ENCODE measurements around the gene CARD9. TPM values are rescaled to one million over a fixed set of nuclear protein-coding genes. Genes with fewer than 3 reads are reported as not detected.
A peak's percentile ranks its signal among the peaks of the same experiment; 100 is the strongest.
"Not testable (repeated sequence)": the region's sequence is repeated elsewhere in the genome, so short reads cannot be mapped to it uniquely, and the experiment has no call there.

The CARD9 gene
- total and polyA plus RNA-seq, 2 of the 8 experiments (the other 6 are each of a cell fraction or from before 2014, with no cell fraction given), result 0.15 to 1.1 TPM

GRCh38 chr9:136319244-136319643 lies 54.2 kb downstream of the CARD9 start:
- H3K4me3 ChIP-seq (ENCODE audit: extremely low read depth in 1 of 4, insufficient read depth in 2 of 4, low read depth in 3 of 4, low read length in 4 of 4); H3K36me3 ChIP-seq (ENCODE audit: control insufficient read depth in 2 of 4, insufficient read depth in 4 of 4, low read length in 3 of 4); FAIRE-seq; H2BK120ac ChIP-seq (replicated peaks; ENCODE audit: low read depth, low read length); H3K14ac ChIP-seq (ENCODE audit: insufficient read length); H3K4ac ChIP-seq (replicated peaks; ENCODE audit: insufficient read length, low read depth, low read length); H2BK12ac ChIP-seq (ENCODE audit: low read depth, low read length); DNase-seq (ENCODE audit: low read depth in 1 of 2, low spot score in 2 of 2); H3K79me2 ChIP-seq (ENCODE audit: control insufficient read depth in 1 of 2, insufficient read depth in 2 of 2, low read length in 2 of 2); H2AK5ac ChIP-seq (ENCODE audit: low read depth, low read length); H2BK20ac ChIP-seq (ENCODE audit: low read length); H3K27ac ChIP-seq (ENCODE audit: low read depth, low read length); H3K9ac ChIP-seq (replicated peaks in 1 of 4; ENCODE audit: extremely low read depth in 1 of 4, low read depth in 3 of 4, low read length in 3 of 4); H4K20me1 ChIP-seq (replicated peaks in 1 of 2; ENCODE audit: control insufficient read depth in 1 of 2, insufficient read depth in 2 of 2, low read length in 2 of 2); H4K91ac ChIP-seq (replicated peaks; ENCODE audit: insufficient read length, low read length); H2BK15ac ChIP-seq (ENCODE audit: low read length); H4K5ac ChIP-seq (ENCODE audit: insufficient read length, low read depth, low read length); H3K23ac ChIP-seq (ENCODE audit: insufficient read length); H3K56ac ChIP-seq (replicated peaks; ENCODE audit: insufficient read length, low read depth, low read length); H2BK5ac ChIP-seq (ENCODE audit: low read depth, low read length); H3K79me1 ChIP-seq (ENCODE audit: low read depth, low read length); POLR2A ChIA-PET (ENCODE audit: partially characterized antibody); H2AFZ ChIP-seq (ENCODE audit: low read length); H3K23me2 ChIP-seq (ENCODE audit: low read depth, low read length); H3K27me3 ChIP-seq (replicated peaks in 1 of 4; ENCODE audit: control insufficient read depth in 3 of 4, extremely low read depth in 1 of 4, insufficient read depth in 3 of 4, low read length in 3 of 4); H3K18ac ChIP-seq (ENCODE audit: extremely low read depth, low read length); H3K4me1 ChIP-seq (replicated peaks in 1 of 4; ENCODE audit: control insufficient read depth in 3 of 4, insufficient read depth in 4 of 4, low read length in 3 of 4); H3K4me2 ChIP-seq (ENCODE audit: insufficient read depth in 1 of 2, low read depth in 2 of 2, low read length in 2 of 2): not testable (repeated sequence)
- CTCF ChIA-PET (ENCODE audit: partially characterized antibody), result interaction anchor here (1.5 kb wide), 2 partner anchors 14 to 23 kb away, joined by 3 to 4 read pairs; no protein-coding TSS in a partner anchor
- WGBS, 2 experiments (ENCODE audit: extremely low coverage in 1 of 2, insufficient coverage in 1 of 2, insufficient read length in 1 of 2, insufficient replicate concordance in 2 of 2, low coverage in 1 of 2, low lambda C conversion rate in 2 of 2, missing lambda C conversion rate in 1 of 2), result 89% methylated on average over 12 of the region's 14 CpGs; no CpG with 5 or more reads in 1 of the 2 experiments
- peak overlapping the region; percentile 18; the same call in 1 of the 2 replicates for H4K8ac ChIP-seq (ENCODE audit: extremely low read depth, insufficient read depth, low read length)
- H3K9me3 ChIP-seq (ENCODE audit: insufficient read depth in 2 of 2, low read depth in 1 of 2, low read length in 1 of 2), result peaks cover 13 to 19% of the 10 kb centered on the region in 2 experiments
